HEK293 (cell line): Measurements from ENCODE around the gene FERMT3.

Experiments used
- TCF7L2 ChIP-seq: IDR thresholded peaks from 2 replicates; pipeline ENCODE4 v1.6.1; 2011; ENCODE audit warnings: low read depth, mild to moderate bottlenecking, inconsistent platforms, low read length, moderate library complexity, borderline replicate concordance
- TSHZ1 ChIP-seq: fragments of 450-650 bp; formaldehyde crosslinking; IDR thresholded peaks from 2 replicates; pipeline ENCODE4 v1.5.1; 2016; ENCODE audit warnings: missing biosample characterization, missing genetic modification characterization, borderline replicate concordance
- ZBTB11 ChIP-seq: fragments of 450-650 bp; formaldehyde crosslinking; conservative IDR thresholded peaks from 2 replicates; pipeline ENCODE4 v1.5.1; 2016; ENCODE audit warnings: low read depth, missing biosample characterization, missing genetic modification characterization
- ZBTB7A ChIP-seq: fragments of 450-650 bp; formaldehyde crosslinking; IDR thresholded peaks from 2 replicates; pipeline ENCODE4 v1.5.1; 2016; ENCODE audit warnings: low read depth, missing biosample characterization, missing genetic modification characterization
- ZBTB8A ChIP-seq: fragments of 450-650 bp; formaldehyde crosslinking; IDR thresholded peaks from 2 replicates; pipeline ENCODE4 v1.5.1; 2016; ENCODE audit warnings: missing biosample characterization, missing genetic modification characterization
- ZEB2 ChIP-seq: fragments of 450-650 bp; formaldehyde crosslinking; IDR thresholded peaks from 2 replicates; pipeline ENCODE4 v1.5.1; 2016; ENCODE audit warnings: missing biosample characterization, missing genetic modification characterization
- ZFP69B ChIP-seq: fragments of 450-650 bp; formaldehyde crosslinking; IDR thresholded peaks from 2 replicates; pipeline ENCODE4 v1.5.1; 2016; ENCODE audit warnings: missing biosample characterization, missing genetic modification characterization
- ZNF10 ChIP-seq: fragments of 450-650 bp; formaldehyde crosslinking; IDR thresholded peaks from 2 replicates; pipeline ENCODE4 v1.5.1; 2017; ENCODE audit warnings: missing biosample characterization, missing genetic modification characterization
- ZNF114 ChIP-seq: fragments of 450-650 bp; formaldehyde crosslinking; IDR thresholded peaks from 2 replicates; pipeline ENCODE4 v1.5.0; 2017; ENCODE audit warnings: missing biosample characterization, missing genetic modification characterization
- ZNF138 ChIP-seq: fragments of 450-650 bp; formaldehyde crosslinking; IDR thresholded peaks from 2 replicates; pipeline ENCODE4 v1.5.1; 2016; ENCODE audit warnings: missing biosample characterization, missing genetic modification characterization, borderline replicate concordance
- ZNF174 ChIP-seq: fragments of 450-650 bp; formaldehyde crosslinking; IDR thresholded peaks from 2 replicates; pipeline ENCODE4 v1.5.0; 2017; ENCODE audit warnings: missing biosample characterization, mild to moderate bottlenecking, missing genetic modification characterization
- ZNF202 ChIP-seq: fragments of 450-650 bp; formaldehyde crosslinking; IDR thresholded peaks from 2 replicates; pipeline ENCODE4 v1.5.1; 2016; ENCODE audit warnings: missing biosample characterization, missing genetic modification characterization, borderline replicate concordance
- ZNF211 ChIP-seq: fragments of 450-650 bp; formaldehyde crosslinking; IDR thresholded peaks from 2 replicates; pipeline ENCODE4 v1.5.1; 2016; ENCODE audit warnings: low read depth, missing biosample characterization, missing genetic modification characterization
- ZNF239 ChIP-seq: fragments of 450-650 bp; formaldehyde crosslinking; IDR thresholded peaks from 2 replicates; pipeline ENCODE4 v1.5.1; 2016; ENCODE audit warnings: missing biosample characterization, missing genetic modification characterization
- ZNF24 ChIP-seq: fragments of 450-650 bp; formaldehyde crosslinking; IDR thresholded peaks from 2 replicates; pipeline ENCODE4 v1.5.1; 2016; ENCODE audit warnings: missing biosample characterization, missing genetic modification characterization
- ZNF580 ChIP-seq: fragments of 450-650 bp; formaldehyde crosslinking; IDR thresholded peaks from 2 replicates; pipeline ENCODE4 v1.5.1; 2016; ENCODE audit warnings: missing biosample characterization, missing genetic modification characterization
- ZNF596 ChIP-seq: fragments of 450-650 bp; IDR thresholded peaks from 2 replicates; pipeline ENCODE4 v1.5.0; 2018; ENCODE audit warnings: missing biosample characterization, mild to moderate bottlenecking, missing genetic modification characterization, moderate library complexity
- ZNF600 ChIP-seq: fragments of 450-650 bp; formaldehyde crosslinking; IDR thresholded peaks from 2 replicates; pipeline ENCODE4 v1.5.1; 2016; ENCODE audit warnings: missing biosample characterization, missing genetic modification characterization
- ZNF654 ChIP-seq: fragments of 450-650 bp; formaldehyde crosslinking; IDR thresholded peaks from 2 replicates; pipeline ENCODE4 v1.5.1; 2016; ENCODE audit warnings: low read depth, missing biosample characterization, missing genetic modification characterization
- ZNF660 ChIP-seq: fragments of 450-650 bp; IDR thresholded peaks from 2 replicates; pipeline ENCODE4 v1.5.1; 2018; ENCODE audit warnings: missing biosample characterization, mild to moderate bottlenecking, missing genetic modification characterization
- ZNF776 ChIP-seq: fragments of 450-650 bp; formaldehyde crosslinking; IDR thresholded peaks from 2 replicates; pipeline ENCODE4 v1.5.0; 2017; ENCODE audit warnings: missing biosample characterization, missing genetic modification characterization, borderline replicate concordance
- TF ChIP-seq, protein P1 (sequence below): fragments of 450-650 bp; formaldehyde crosslinking; IDR thresholded peaks from 2 replicates; pipeline ENCODE4 v1.5.1; 2016; ENCODE audit warnings: missing biosample characterization, missing genetic modification characterization

FERMT3 gene

DNA sequence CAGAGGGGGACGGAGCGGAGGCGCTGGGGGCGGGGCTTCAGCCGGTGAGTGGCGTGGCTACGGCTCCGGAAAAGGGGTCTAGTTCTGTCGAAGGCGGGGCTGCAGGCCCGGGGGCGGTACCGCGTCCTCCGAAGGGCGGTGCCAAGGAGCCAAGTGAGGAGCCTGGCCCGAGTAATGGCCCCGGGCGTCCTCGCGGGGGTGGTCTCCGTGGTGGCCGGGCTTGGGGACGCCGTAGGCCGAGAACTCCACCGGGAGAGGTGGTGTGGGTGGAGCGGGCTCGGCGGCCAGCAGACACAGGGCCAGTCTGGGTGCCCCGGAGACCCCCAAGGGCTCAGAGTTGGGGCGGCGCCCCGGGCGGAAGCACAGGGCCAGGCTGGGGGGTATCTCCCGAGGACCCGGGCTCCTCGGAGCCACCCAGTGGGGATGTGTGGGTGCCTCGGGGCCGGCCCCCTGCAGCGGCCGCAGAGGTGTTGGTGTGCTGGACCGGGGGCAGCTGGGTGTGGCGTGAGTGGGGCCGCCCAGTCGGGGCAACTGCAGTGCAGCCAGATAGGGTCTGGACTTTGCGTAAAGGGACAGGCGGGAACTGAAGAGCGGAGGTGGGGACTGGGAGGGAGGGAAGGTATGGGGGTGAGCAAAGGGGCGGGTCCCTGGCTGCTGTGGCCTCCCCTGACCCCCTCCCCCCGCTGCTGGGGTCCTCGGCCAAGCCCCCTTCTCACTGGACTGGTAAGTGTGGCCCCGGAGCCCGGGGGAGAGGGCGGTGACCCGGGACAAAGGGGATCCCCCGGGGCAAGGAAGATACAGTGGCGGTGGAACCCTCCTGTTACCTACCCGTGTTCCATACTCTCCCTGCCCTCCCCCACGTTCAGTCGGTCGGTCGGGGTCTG, 35.2 kb downstream of the FERMT3 start (continued):
- TF ChIP-seq ZNF239 (tag by site-specific recombination) (no peak), ZNF580 (tag by site-specific recombination) (no peak), ZNF10 (tag by site-specific recombination) (no peak), ZNF600 (tag by site-specific recombination) (peak; percentile 96), ZNF138 (tag by site-specific recombination) (no peak), ZNF654 (tag by site-specific recombination) (no peak), ZNF24 (tag by site-specific recombination) (no peak), ZBTB7A (tag by site-specific recombination) (peak; percentile 56; the same call in 1 of the 2 replicates), TSHZ1 (tag by site-specific recombination) (no peak), ZNF174 (no peak), ZNF202 (no peak), ZNF211 (tag by site-specific recombination) (no peak), ZBTB8A (tag by site-specific recombination) (peak; percentile 36), ZFP69B (tag by site-specific recombination) (peak; percentile 17; the same call in 1 of the 2 replicates), ZNF776 (tag by site-specific recombination) (no peak), ZNF660 (tag by site-specific recombination) (no peak), ZNF596 (tag by site-specific recombination) (no peak), ZBTB11 (tag by site-specific recombination) (peak; percentile 90), TCF7L2 (no peak), ZNF114 (tag by site-specific recombination) (no peak), ZEB2 (tag by site-specific recombination) (no peak)
- TF ChIP-seq, protein P1, sequence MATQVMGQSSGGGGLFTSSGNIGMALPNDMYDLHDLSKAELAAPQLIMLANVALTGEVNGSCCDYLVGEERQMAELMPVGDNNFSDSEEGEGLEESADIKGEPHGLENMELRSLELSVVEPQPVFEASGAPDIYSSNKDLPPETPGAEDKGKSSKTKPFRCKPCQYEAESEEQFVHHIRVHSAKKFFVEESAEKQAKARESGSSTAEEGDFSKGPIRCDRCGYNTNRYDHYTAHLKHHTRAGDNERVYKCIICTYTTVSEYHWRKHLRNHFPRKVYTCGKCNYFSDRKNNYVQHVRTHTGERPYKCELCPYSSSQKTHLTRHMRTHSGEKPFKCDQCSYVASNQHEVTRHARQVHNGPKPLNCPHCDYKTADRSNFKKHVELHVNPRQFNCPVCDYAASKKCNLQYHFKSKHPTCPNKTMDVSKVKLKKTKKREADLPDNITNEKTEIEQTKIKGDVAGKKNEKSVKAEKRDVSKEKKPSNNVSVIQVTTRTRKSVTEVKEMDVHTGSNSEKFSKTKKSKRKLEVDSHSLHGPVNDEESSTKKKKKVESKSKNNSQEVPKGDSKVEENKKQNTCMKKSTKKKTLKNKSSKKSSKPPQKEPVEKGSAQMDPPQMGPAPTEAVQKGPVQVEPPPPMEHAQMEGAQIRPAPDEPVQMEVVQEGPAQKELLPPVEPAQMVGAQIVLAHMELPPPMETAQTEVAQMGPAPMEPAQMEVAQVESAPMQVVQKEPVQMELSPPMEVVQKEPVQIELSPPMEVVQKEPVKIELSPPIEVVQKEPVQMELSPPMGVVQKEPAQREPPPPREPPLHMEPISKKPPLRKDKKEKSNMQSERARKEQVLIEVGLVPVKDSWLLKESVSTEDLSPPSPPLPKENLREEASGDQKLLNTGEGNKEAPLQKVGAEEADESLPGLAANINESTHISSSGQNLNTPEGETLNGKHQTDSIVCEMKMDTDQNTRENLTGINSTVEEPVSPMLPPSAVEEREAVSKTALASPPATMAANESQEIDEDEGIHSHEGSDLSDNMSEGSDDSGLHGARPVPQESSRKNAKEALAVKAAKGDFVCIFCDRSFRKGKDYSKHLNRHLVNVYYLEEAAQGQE, result no peak
